ENCODE data around the gene TYROBP.

DNA sequence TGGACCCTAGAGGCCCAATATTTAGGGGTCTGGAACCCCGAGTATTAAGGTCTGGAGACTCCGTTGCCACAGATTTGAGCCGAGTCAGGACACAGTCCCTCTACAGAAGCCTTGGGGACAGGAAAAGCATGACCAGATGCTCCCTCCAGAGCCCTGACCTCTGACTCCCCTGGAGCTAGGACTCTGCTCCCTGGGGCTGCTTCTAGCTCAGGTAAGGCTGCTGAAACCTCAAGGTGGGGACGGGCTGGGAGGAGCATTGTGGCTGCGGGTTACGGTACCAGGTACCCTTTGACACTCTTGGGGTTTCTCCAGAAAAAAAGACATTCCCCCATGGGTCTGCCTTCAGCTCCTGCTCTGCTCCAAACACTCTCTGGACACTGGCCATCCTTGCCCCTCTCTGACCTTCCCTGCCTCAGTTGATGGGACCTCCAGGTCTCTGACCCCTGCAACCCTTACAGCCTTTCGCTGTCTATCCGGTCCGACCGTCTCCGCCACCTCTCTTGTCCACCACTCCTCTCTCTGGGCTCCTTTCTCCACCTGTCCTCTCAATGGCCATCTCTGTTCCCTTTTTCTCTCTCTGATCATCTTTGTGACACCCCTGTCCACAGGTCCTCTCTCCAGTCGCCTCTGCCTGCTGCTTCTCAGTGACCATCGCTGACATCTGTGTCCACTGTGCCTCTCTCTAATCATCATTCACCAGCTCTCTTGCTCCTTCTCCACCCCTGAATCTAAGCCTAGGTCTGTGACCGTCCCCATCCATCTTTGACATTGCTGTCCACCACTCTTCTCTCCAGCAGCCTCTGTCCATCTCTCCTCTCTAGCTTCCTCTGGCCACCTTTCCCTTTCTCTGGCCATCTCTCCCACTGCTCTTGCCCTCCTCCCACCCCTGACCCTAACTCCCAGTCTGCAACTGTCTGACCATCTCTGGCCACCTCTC, 29.5 kb upstream of the TYROBP start:
- TF ChIP-seq, protein P1, sequence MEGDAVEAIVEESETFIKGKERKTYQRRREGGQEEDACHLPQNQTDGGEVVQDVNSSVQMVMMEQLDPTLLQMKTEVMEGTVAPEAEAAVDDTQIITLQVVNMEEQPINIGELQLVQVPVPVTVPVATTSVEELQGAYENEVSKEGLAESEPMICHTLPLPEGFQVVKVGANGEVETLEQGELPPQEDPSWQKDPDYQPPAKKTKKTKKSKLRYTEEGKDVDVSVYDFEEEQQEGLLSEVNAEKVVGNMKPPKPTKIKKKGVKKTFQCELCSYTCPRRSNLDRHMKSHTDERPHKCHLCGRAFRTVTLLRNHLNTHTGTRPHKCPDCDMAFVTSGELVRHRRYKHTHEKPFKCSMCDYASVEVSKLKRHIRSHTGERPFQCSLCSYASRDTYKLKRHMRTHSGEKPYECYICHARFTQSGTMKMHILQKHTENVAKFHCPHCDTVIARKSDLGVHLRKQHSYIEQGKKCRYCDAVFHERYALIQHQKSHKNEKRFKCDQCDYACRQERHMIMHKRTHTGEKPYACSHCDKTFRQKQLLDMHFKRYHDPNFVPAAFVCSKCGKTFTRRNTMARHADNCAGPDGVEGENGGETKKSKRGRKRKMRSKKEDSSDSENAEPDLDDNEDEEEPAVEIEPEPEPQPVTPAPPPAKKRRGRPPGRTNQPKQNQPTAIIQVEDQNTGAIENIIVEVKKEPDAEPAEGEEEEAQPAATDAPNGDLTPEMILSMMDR (IDR thresholded peaks at IDR 0.05) = no peak
- TF ChIP-seq POLR2AphosphoS5 (IDR thresholded peaks at IDR 0.05) = no peak
- TF ChIP-seq POLR2A (IDR thresholded peaks at IDR 0.05) = no peak
